Measurements from ENCODE around the gene DFFA.

DFFA gene

DNA sequence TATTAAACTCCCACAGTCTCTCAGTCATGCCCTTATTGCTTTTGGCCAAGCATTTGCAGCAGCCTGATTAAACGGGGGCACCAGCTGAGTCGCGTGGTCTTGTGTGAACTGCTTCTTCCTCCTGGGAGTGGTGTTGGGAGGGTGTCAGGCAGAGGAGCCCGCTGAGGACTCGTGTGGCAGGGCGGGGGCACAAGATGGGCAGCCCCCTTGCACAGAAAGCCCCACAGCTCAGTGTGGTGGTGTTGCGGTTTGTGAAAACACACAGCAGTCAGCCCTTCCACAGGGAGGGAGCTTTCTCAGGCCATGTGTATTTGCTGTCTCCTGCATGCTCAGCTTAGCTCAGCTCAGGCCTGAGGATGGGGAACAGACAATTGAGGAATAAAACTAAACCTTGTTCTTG, 24.8 kb upstream of the DFFA start:
- TF ChIP-seq POLR2AphosphoS5 (IDR thresholded peaks at IDR 0.05; ENCODE audit: low read depth, low read length) (no peak), TAF1 (IDR thresholded peaks at IDR 0.05; ENCODE audit: borderline replicate concordance, low read depth, low read length) (no peak), POLR2A (IDR thresholded peaks at IDR 0.05; ENCODE audit: low read depth, low read length) (no peak)
- DNase-seq (ENCODE audit: insufficient read length), result no peak
- FAIRE-seq, result no peak

GRCh38 chr1:10495952-10496351, 23.6 kb upstream of the DFFA start:
- FAIRE-seq (no peak), DNase-seq (ENCODE audit: insufficient read length) (no peak)
- TF ChIP-seq POLR2AphosphoS5 (IDR thresholded peaks at IDR 0.05; ENCODE audit: low read depth, low read length), result no peak
- no peak for TF ChIP-seq TAF1 (IDR thresholded peaks at IDR 0.05; ENCODE audit: borderline replicate concordance, low read depth, low read length)
- TF ChIP-seq POLR2A (IDR thresholded peaks at IDR 0.05; ENCODE audit: low read depth, low read length), result no peak

DNA sequence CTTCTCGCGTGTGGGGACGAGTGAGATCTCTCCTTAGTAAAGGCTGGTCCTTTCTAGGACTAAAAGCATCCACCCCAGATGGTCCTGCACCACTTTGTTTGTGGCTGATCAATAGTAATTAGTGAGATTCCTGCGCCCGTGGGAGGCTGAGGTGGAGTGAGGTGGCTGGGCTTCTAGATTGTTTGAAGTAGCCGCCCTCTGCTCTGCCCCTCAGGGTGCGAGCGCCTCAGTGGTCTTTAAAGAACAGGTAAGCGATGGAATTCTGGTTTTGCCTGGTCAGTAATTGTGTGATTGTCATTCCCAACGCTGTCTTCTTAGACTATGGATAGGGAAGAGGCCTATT, 23.1 kb upstream of the DFFA start:
- DNase-seq (ENCODE audit: insufficient read length), result no peak
- FAIRE-seq, result no peak
- TF ChIP-seq POLR2A (IDR thresholded peaks at IDR 0.05; ENCODE audit: low read depth, low read length) (no peak), TAF1 (IDR thresholded peaks at IDR 0.05; ENCODE audit: borderline replicate concordance, low read depth, low read length) (no peak), POLR2AphosphoS5 (IDR thresholded peaks at IDR 0.05; ENCODE audit: low read depth, low read length) (no peak)

DNA sequence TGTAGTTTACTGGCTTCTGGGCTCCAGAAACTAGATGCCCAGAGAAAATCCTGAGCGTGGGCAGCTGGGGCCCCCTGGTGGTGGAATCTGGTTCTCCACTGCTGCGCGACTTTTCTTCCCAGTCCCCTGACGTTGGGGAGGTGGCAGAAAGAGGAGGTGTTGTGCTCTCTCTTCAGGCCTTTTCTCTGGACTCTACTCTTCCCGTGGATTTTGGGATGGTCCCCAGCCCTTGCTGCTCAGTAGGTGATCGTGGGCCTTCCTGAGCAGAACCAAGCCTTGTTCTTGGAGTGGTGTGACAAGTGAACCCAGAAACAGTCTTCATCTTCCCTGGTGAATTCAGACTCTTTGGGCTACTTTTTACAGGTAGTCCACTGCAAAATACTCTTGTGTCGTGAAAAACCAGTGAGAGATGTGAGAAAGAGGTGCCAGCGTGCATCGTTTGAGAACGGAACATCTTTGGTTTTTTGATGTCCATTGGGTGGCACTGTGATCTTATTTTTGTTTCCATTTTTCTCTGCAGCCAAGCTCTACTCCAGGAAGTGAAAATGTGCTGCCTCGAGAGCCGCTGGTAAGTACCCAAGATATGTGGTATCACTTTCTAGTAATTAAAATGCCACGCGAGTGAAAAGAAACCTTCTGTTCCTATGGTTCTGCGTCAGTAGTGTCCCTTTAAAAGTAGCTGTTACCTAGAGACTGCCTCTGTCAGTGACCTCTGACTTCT, 22.6 kb upstream of the DFFA start:
- DNase-seq (ENCODE audit: insufficient read length) (peak; percentile 62), FAIRE-seq (peak; percentile 87)
- TF ChIP-seq TAF1 (IDR thresholded peaks at IDR 0.05; ENCODE audit: borderline replicate concordance, low read depth, low read length), result no peak
- TF ChIP-seq POLR2AphosphoS5 (IDR thresholded peaks at IDR 0.05; ENCODE audit: low read depth, low read length), result no peak
- no peak for TF ChIP-seq POLR2A (IDR thresholded peaks at IDR 0.05; ENCODE audit: low read depth, low read length)

- FAIRE-seq (no peak), DNase-seq (ENCODE audit: insufficient read length) (no peak)
- TF ChIP-seq POLR2A (IDR thresholded peaks at IDR 0.05; ENCODE audit: low read depth, low read length) (no peak), TAF1 (IDR thresholded peaks at IDR 0.05; ENCODE audit: borderline replicate concordance, low read depth, low read length) (no peak), POLR2AphosphoS5 (IDR thresholded peaks at IDR 0.05; ENCODE audit: low read depth, low read length) (no peak)
Observed at GRCh38 chr1:10494418-10494753, 22.1 kb upstream of the DFFA start.

- peak; percentile 48 for FAIRE-seq
- TF ChIP-seq POLR2A (IDR thresholded peaks at IDR 0.05; ENCODE audit: low read depth, low read length) (no peak), POLR2AphosphoS5 (IDR thresholded peaks at IDR 0.05; ENCODE audit: low read depth, low read length) (no peak), TAF1 (IDR thresholded peaks at IDR 0.05; ENCODE audit: borderline replicate concordance, low read depth, low read length) (no peak)
Observed at GRCh38 chr1:10490286-10490970, 18.1 kb upstream of the DFFA start.

DNA sequence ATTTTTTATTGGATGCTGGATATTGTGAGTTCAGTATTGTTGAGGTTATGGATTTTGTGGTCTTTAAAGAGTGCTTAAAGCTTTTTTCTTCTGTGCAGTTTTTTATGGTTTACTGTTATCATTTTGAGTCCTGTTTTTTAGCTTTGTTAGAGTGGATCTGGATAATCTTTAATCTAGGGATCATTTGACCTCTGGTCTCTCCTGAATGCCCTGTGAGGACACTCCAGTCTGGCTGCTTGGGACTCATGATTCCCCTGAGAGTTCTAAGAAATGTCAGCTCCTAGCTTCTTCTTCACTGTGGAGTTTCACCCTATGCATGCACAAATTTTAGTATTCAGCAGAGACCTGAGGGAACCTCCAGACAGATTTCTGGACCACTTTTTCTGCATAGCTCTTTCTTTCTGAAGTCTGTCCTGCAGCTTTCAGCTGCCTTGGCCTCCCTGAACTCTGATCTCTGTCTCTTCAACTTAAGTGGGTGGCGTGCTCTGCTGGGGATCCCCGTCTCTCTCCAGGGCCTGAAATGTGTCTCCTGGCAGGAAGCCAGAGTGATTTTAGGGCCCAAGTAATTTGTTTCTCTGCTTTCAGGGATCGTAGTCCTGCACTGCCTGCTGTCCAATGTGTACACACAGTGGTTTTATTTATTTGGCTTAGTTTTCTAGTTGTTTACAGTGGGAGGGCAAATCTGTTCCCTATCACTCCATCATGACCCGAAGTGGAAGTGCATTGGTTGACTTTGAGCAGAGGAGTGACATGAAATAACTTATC, 17.1 kb upstream of the DFFA start:
- no peak for DNase-seq (ENCODE audit: insufficient read length)
- TF ChIP-seq TAF1 (IDR thresholded peaks at IDR 0.05; ENCODE audit: borderline replicate concordance, low read depth, low read length) (no peak), POLR2AphosphoS5 (IDR thresholded peaks at IDR 0.05; ENCODE audit: low read depth, low read length) (no peak), POLR2A (IDR thresholded peaks at IDR 0.05; ENCODE audit: low read depth, low read length) (no peak)
- FAIRE-seq, result no peak

More at GRCh38 chr1:10490286-10490970, 18.1 kb upstream of the DFFA start:
- no peak for DNase-seq (ENCODE audit: insufficient read length)

DNA sequence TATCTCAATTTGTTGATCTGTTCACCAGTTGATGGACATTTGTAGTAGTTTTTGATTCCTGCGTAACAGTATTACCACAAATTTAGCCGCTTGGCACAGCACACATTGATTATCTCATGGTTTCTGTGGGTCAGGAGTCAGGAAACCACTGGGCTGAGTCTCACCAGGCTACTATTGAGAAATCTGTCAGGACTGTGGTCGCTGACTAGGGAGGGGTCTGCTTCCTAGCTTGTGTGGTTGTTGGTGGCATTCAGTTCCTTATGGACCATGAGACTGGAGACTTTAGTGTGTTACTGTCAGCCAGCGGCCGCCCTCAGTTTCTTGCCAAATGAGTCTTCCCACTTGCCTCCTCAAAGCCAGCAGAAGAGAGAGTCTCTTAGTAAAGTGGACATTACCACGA, 12.2 kb upstream of the DFFA start:
- TF ChIP-seq POLR2A (IDR thresholded peaks at IDR 0.05; ENCODE audit: low read depth, low read length) (no peak), POLR2AphosphoS5 (IDR thresholded peaks at IDR 0.05; ENCODE audit: low read depth, low read length) (no peak), TAF1 (IDR thresholded peaks at IDR 0.05; ENCODE audit: borderline replicate concordance, low read depth, low read length) (no peak)
- DNase-seq (ENCODE audit: insufficient read length) (no peak), FAIRE-seq (peak; percentile 42)

DNA sequence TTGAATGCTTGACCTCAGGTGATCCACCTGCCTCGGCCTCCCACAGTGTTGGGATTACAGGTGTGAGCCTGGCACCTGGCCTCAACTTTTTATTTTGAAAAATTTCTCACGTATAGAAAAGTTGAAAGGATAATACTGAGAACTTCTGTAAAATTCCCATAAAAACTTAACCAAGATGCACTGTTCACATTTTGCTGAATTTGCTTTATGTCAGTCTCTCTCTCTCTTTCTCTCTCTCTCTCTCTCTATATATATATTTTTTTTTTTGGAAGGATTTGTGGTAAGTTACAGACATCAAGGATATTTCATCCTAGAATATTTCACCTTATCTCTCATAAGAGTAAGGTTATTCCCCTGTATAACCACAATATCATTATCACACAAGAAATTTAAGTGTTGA, 8.3 kb upstream of the DFFA start:
- no peak for DNase-seq (ENCODE audit: insufficient read length)
- no peak for FAIRE-seq
- TF ChIP-seq POLR2AphosphoS5 (IDR thresholded peaks at IDR 0.05; ENCODE audit: low read depth, low read length), result no peak
- TF ChIP-seq POLR2A (IDR thresholded peaks at IDR 0.05; ENCODE audit: low read depth, low read length), result no peak
- no peak for TF ChIP-seq TAF1 (IDR thresholded peaks at IDR 0.05; ENCODE audit: borderline replicate concordance, low read depth, low read length)

GRCh38 chr1:10479296-10479695, 7.0 kb upstream of the DFFA start:
- no peak for TF ChIP-seq POLR2A (IDR thresholded peaks at IDR 0.05; ENCODE audit: low read depth, low read length)
- TF ChIP-seq TAF1 (IDR thresholded peaks at IDR 0.05; ENCODE audit: borderline replicate concordance, low read depth, low read length), result no peak
- TF ChIP-seq POLR2AphosphoS5 (IDR thresholded peaks at IDR 0.05; ENCODE audit: low read depth, low read length), result no peak
- DNase-seq (ENCODE audit: insufficient read length), result no peak
- no peak for FAIRE-seq

GRCh38 chr1:10475510-10475909, 3.2 kb upstream of the DFFA start:
- no peak for DNase-seq (ENCODE audit: insufficient read length)
- TF ChIP-seq POLR2A (IDR thresholded peaks at IDR 0.05; ENCODE audit: low read depth, low read length) (no peak), TAF1 (IDR thresholded peaks at IDR 0.05; ENCODE audit: borderline replicate concordance, low read depth, low read length) (no peak), POLR2AphosphoS5 (IDR thresholded peaks at IDR 0.05; ENCODE audit: low read depth, low read length) (no peak)
- FAIRE-seq, result no peak

Data from GM12892 (cell line).